ENCODE results near the gene PIGO.

DNA sequence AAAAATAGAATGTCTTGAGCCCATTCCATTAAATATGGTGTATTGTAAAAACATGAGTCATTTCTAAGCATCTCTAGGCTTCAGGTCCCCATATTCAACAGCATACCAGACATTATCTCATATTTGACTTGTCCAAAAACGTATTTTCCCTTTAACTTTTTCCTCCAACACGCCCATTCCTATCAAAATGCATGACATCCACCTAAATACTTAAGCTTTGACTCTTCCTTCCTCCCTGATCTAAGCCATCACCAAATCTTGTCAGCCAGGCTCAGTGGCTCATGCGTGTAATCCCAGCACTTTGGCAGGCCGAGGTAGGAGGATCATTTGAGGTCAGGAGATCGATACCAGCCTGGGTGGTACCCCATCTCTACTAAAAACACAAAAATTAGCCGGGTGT, 47.9 kb downstream of the PIGO start:
- TF ChIP-seq CTCF (conservative IDR thresholded peaks at IDR 0.05; ENCODE audit: low read depth in 2 of 2) (no peak), EZH2 (IDR thresholded peaks at IDR 0.05; ENCODE audit: low read depth, unreplicated experiment) (no peak), POLR2AphosphoS5 (IDR thresholded peaks at IDR 0.05; ENCODE audit: low read depth) (no peak), JUNB (IDR thresholded peaks at IDR 0.05; ENCODE audit: unreplicated experiment) (no peak), EZH2phosphoT487 (IDR thresholded peaks at IDR 0.05; ENCODE audit: unreplicated experiment) (no peak), CREB1 (CRISPR knock-in tag; IDR thresholded peaks at IDR 0.05; ENCODE audit: low read depth) (no peak), NANOG (IDR thresholded peaks at IDR 0.05; ENCODE audit: borderline replicate concordance) (no peak), ZNF462 (CRISPR knock-in tag; IDR thresholded peaks at IDR 0.05) (no peak), ZNF331 (CRISPR knock-in tag; IDR thresholded peaks at IDR 0.05; ENCODE audit: low read depth) (no peak)
- TF ChIP-seq, protein P1, sequence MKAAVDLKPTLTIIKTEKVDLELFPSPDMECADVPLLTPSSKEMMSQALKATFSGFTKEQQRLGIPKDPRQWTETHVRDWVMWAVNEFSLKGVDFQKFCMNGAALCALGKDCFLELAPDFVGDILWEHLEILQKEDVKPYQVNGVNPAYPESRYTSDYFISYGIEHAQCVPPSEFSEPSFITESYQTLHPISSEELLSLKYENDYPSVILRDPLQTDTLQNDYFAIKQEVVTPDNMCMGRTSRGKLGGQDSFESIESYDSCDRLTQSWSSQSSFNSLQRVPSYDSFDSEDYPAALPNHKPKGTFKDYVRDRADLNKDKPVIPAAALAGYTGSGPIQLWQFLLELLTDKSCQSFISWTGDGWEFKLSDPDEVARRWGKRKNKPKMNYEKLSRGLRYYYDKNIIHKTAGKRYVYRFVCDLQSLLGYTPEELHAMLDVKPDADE (IDR thresholded peaks at IDR 0.05), result no peak
- TF ChIP-seq, protein P2, sequence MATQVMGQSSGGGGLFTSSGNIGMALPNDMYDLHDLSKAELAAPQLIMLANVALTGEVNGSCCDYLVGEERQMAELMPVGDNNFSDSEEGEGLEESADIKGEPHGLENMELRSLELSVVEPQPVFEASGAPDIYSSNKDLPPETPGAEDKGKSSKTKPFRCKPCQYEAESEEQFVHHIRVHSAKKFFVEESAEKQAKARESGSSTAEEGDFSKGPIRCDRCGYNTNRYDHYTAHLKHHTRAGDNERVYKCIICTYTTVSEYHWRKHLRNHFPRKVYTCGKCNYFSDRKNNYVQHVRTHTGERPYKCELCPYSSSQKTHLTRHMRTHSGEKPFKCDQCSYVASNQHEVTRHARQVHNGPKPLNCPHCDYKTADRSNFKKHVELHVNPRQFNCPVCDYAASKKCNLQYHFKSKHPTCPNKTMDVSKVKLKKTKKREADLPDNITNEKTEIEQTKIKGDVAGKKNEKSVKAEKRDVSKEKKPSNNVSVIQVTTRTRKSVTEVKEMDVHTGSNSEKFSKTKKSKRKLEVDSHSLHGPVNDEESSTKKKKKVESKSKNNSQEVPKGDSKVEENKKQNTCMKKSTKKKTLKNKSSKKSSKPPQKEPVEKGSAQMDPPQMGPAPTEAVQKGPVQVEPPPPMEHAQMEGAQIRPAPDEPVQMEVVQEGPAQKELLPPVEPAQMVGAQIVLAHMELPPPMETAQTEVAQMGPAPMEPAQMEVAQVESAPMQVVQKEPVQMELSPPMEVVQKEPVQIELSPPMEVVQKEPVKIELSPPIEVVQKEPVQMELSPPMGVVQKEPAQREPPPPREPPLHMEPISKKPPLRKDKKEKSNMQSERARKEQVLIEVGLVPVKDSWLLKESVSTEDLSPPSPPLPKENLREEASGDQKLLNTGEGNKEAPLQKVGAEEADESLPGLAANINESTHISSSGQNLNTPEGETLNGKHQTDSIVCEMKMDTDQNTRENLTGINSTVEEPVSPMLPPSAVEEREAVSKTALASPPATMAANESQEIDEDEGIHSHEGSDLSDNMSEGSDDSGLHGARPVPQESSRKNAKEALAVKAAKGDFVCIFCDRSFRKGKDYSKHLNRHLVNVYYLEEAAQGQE (IDR thresholded peaks at IDR 0.05; ENCODE audit: unreplicated experiment), result no peak

Measured in GM23338 (cell line).